GM12873 (cell line): ENCODE measurements around the gene VWA3A.

Experiments used
- TF ChIP-seq, protein P1 (sequence below): IDR thresholded peaks from 2 replicates; pipeline ENCODE4 v1.5.1; 2012; ENCODE audit warnings: low read depth, mild to moderate bottlenecking, moderate library complexity, low read length, control low read depth; ENCODE audit not compliant: insufficient read depth; ENCODE audit errors: missing control alignments

Gene VWA3A

DNA sequence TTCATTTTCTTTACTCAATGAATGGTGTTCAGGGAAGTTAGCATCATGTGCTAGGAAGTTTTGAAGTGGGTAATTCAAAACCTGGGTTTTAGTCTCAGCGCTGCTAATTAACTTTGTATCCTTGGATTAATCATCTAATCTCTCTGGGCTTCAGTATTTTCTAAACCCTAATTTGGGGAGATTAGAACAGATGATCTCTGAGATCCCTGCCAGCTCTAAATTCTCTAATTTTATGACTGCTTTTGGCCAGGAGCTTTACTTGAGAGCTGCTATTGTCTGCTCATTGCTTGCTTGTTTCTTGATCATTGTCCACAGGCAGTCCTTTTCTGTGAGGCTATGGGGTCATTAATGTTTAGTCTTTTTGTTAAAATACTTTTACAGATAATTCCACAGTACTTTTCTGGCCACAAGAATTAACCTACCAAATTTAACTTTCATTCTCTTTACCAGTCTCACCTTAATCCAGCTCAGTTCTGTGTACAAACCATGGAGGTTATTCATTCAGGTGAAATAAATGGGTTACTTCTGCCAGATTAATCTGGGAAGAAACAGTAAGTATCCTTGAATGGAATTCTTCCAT lies 28.4 kb upstream of the VWA3A start:
- TF ChIP-seq, protein P1, sequence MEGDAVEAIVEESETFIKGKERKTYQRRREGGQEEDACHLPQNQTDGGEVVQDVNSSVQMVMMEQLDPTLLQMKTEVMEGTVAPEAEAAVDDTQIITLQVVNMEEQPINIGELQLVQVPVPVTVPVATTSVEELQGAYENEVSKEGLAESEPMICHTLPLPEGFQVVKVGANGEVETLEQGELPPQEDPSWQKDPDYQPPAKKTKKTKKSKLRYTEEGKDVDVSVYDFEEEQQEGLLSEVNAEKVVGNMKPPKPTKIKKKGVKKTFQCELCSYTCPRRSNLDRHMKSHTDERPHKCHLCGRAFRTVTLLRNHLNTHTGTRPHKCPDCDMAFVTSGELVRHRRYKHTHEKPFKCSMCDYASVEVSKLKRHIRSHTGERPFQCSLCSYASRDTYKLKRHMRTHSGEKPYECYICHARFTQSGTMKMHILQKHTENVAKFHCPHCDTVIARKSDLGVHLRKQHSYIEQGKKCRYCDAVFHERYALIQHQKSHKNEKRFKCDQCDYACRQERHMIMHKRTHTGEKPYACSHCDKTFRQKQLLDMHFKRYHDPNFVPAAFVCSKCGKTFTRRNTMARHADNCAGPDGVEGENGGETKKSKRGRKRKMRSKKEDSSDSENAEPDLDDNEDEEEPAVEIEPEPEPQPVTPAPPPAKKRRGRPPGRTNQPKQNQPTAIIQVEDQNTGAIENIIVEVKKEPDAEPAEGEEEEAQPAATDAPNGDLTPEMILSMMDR, result no peak

DNA sequence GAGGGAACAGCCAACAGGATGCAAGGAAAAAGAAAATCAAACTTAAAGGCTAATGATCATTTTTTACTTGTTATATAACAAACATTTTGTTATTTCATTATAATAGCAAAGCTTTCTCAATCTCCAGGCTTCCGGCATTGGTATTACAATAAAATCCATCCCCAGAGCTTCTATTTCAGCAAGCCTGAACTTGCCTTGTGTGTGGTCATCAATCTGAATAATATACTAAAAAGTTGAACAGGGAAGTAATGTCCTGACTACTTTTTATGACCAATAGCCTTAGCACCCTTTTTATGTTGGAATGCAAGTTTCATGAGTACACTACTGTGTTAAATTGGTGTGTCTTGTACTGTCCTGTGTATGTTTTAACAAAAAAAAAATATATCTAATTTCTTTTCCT lies 27.1 kb upstream of the VWA3A start:
- TF ChIP-seq, protein P1, result no peak

DNA sequence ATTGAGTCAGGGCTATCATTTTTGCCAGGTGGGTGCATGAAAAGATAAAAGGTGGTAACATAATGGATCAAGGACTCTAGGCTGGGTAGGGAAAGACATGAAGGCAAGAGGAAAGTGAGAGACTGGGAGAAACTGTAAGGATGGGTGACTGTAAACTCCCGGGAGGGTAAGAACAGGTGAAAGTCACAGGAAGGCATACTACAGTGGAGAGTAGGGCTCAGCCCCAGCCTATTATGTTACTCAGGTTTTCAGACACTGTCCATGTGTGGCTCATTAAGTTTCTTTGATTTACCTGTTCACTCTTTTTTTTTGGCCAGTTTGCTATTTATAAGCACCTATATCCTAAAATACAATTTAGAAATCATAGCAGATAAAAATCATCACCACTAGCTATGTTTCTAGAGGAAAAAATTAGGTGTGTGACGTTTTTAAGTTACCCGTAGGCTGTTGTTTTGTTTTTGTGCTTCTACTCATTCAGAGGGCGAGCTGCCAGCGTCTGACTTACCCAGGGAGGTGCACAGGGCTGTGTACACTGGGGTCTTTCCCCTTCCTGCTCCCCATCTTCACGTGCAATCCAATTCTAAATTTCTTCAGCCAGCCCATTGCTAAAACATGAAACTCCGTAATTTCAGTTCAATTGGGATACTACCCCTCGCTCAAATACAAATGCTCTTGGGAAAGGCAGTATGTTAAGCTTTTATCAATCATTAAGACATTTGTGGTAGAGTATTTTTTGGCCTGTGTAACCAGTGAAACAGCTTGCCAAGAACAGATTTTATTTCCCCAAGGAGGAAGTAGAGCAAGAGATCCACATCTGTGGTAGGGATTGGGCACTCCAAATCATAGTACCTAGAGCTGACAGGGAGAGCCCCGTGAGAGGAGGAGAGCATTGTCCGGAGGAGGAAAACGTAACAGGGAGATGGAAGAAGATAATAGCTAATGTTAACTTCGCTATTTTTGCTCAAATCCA lies 21.7 kb upstream of the VWA3A start:
- TF ChIP-seq, protein P1, result no peak

DNA sequence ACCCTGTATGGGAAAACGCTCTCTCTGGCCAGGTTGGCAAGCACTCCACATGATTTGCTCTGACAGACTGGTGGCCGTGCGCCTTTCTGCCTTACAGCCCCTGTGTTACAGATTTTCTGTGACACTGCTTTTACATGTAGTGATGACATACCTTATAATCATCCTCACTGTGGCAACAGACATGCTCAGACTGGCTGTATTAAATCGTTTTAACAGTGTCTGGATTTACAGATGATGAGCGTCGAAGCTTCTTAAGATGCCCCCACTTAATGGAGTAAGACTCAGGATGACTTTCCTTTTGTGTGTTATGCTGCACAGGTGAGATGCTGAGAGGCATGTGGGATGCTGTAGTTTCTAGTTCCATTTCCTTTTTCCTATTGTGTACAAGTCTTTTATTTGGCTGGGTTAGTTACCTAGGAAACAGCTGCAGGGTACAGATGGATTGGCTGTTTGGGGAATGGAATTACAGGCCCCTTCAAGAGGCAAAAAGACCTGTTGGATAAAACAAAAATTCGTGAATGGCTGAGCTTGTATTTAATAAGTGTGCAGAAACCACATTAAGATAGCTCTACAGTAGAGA lies 20.9 kb upstream of the VWA3A start:
- TF ChIP-seq, protein P1, result no peak

DNA sequence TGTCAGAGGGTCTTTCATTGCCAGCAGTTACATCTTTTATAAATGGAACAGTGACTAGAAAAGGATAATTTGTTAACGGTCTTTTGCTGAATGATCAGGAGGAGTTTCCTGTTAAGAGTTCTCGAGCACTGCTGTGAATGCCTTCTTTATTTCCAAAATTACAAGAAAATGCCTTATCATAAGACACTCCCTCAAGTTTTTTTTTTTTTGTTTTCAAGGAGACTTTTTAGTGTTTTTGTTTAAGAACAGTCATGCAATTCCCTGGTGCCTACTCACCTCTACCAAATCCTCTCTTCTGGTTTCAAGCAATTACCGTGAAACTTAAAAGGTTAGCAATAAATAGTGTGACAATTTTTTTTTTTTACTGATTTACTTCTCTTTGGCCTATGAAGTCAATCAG lies 19.0 kb upstream of the VWA3A start:
- TF ChIP-seq, protein P1, result no peak

DNA sequence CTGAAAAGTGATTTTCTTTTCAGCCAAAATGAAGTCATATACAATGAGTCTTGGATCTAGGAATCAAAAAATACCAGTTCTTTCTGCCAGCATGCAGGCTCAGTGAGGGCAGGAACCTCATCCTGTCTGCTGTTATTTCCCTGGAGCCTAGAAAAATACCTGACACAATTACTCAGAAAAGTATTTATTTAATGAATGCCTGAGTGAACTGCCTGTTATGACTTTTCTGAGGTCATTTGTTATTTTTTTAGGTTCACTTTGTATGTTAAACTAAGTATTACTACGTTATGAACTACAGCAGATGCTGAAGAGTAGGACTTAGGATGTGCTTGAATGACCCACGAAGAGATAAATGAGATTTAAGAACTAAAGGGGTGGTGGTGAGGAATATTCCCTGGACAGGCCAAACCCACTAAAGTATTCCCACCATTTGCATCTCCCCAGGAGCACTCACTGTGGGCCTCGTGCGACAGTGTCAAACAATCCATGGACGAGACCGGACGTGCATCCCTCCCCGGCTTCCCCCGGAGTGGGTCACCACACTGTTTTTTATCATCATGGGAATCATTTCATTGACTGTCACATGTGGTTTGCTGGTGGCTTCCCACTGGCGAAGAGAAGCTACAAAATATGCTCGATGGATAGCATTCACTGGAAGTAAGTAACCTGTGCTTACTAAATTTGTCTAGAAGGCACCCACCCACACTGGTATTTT lies 17.1 kb upstream of the VWA3A start:
- TF ChIP-seq, protein P1, result no peak

DNA sequence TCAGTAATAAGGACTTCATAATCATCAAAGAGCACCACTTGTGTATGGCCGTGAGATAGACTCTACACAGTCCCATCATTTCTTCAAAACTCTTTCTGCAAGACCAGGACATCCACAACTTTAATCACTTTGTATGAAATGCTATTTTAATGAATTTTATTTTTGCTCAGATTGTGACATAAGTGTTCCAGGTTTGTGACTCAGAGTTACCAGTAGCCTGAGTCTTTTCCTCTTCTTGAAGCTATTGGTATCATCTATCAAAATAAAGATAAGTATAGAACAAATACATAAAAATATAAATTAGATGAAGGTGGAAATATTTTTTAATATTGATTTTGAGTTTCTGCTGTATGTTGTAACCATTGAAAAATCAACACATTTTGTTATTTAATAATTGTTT lies 16.6 kb upstream of the VWA3A start:
- TF ChIP-seq, protein P1, result no peak
